Pons (tissue), 1 donor: Measurements from ENCODE around the gene FAHD2B.
"Not testable (repeated sequence)": the region's sequence is repeated elsewhere in the genome, so short reads cannot be mapped to it uniquely, and the experiment has no call there.

ENCODE experiments used
- DNase-seq: peaks from one replicate; pipeline ENCODE4 v3.0.0-alpha.2; 2016; ENCODE audit warnings: low spot score

Gene FAHD2B

GRCh38 chr2:97067279-97068004 is 27.2 kb downstream of the FAHD2B start:
- DNase-seq: peak; percentile 3

- not testable (repeated sequence) for DNase-seq
These were observed 28.7 kb downstream of the FAHD2B start for GRCh38 chr2:97066030-97066429.

- not testable (repeated sequence) for DNase-seq
These were observed 32.7 kb downstream of the FAHD2B start for GRCh38 chr2:97062020-97062419.

- DNase-seq: not testable (repeated sequence)
These were observed 34.9 kb downstream of the FAHD2B start for GRCh38 chr2:97059782-97060181.

GRCh38 chr2:97056150-97056549 is 38.5 kb downstream of the FAHD2B start:
- not testable (repeated sequence) for DNase-seq

GRCh38 chr2:97050032-97050431 is 44.6 kb downstream of the FAHD2B start:
- DNase-seq: not testable (repeated sequence)

GRCh38 chr2:97048448-97048847 is 46.2 kb downstream of the FAHD2B start:
- DNase-seq: not testable (repeated sequence)

GRCh38 chr2:97046676-97047075 is 48.0 kb downstream of the FAHD2B start:
- not testable (repeated sequence) for DNase-seq

GRCh38 chr2:97045895-97046499 is 48.7 kb downstream of the FAHD2B start:
- not testable (repeated sequence) for DNase-seq
